ENCODE results near the gene DLX5.

DNA sequence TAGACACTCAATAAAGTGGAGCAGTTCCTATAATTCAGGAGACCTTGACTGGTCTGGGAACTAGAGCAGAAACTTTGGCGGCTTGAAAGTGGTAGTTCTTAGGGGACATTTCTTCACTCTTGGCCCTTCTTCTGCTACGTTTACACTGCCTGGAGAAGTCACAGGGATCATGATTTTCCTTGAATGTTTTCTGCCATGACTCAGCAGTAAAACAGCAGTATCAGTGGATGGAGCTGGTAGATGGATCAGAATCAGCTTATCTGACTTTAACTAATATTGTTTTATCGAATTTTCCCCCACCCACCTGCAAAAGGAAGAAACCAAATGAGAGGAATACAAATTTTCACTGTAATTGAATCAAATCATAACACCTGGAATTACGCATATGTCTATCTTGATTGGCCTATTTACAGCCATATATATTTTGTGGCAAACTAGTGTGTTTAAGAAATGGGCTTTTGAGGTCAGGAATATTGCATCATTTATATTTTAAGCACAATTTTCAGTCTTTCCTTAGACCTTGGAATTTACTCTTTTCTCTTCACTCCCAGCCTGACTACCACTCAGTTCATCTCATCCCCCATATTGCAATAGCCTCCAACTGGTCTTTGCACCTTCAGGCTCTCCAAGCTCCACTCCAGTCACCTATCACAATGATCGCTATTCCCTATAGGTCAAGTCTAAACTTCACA, 14.9 kb upstream of the DLX5 start:
- TF ChIP-seq, protein P1, sequence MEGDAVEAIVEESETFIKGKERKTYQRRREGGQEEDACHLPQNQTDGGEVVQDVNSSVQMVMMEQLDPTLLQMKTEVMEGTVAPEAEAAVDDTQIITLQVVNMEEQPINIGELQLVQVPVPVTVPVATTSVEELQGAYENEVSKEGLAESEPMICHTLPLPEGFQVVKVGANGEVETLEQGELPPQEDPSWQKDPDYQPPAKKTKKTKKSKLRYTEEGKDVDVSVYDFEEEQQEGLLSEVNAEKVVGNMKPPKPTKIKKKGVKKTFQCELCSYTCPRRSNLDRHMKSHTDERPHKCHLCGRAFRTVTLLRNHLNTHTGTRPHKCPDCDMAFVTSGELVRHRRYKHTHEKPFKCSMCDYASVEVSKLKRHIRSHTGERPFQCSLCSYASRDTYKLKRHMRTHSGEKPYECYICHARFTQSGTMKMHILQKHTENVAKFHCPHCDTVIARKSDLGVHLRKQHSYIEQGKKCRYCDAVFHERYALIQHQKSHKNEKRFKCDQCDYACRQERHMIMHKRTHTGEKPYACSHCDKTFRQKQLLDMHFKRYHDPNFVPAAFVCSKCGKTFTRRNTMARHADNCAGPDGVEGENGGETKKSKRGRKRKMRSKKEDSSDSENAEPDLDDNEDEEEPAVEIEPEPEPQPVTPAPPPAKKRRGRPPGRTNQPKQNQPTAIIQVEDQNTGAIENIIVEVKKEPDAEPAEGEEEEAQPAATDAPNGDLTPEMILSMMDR (IDR thresholded peaks at IDR 0.05), result no peak
- no peak for TF ChIP-seq POLR2A (IDR thresholded peaks at IDR 0.05)
